Measurements from ENCODE around the gene TLN1. TPM values are rescaled to one million over a fixed set of nuclear protein-coding genes. Genes with fewer than 3 reads are reported as not detected.
A peak's percentile ranks its signal among the peaks of the same experiment; 100 is the strongest.

Gene TLN1
- total RNA-seq, 4 donors from 2014 or later: 101 to 176 (median 155) TPM

DNA sequence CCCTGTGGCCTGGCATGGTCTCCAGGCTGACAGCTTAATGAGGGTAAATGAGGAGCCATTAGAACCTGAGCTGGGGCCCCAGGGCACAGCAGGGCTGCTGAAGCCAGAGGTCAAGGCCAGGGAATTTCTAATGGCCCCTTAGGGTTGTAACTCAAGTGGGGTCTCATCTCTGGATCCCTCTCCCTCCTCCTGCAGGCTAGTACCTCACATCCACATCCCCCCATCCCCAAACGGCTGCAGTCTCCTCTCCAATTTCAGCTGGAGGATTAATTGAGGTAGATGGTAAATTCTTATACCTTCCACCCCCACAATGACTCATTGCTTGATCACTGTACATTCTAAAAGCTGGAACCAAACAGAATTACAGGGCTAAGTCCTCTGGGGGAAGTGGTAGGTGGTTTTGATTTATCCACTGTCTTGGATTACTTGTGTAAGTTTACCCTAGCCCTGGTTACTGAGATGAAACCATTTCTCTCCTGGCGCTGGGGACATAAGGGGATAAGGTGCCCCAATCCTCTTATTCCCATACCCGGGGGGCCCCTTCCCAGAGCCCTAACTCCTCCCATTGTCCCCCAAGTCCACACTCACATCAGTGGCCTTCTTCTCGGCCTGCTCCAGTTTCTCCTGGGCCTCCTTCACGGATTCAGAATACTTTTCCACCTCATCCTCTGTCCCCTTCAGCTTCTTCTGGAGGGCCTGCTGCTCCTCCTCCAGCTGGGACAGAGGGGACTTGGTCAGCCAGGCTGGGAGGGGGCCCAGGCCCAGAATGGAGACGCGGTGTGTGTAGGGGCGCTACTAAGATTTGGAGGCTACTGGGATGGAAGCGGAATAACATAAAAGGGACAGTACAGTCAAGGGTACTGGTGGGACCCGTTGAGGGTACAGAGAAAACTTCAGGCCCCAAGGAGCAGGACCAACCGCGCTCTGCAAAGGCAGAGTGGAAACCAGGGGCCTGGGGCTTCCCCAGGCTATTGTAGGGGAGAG, 43.1 kb downstream of the TLN1 start:
- peak overlapping the region; percentile 13 for H3K4me3 ChIP-seq (ENCODE audit: low read depth, poor library complexity, severe bottlenecking)
- no peak for DNase-seq (ENCODE audit: low spot score in 2 of 2)
- intact Hi-C loops (cut with DNase I; ENCODE audit: low total_unique reads): no loop called here
- TF ChIP-seq POLR2A (IDR thresholded peaks at IDR 0.05): no peak
- TF ChIP-seq, protein P1, sequence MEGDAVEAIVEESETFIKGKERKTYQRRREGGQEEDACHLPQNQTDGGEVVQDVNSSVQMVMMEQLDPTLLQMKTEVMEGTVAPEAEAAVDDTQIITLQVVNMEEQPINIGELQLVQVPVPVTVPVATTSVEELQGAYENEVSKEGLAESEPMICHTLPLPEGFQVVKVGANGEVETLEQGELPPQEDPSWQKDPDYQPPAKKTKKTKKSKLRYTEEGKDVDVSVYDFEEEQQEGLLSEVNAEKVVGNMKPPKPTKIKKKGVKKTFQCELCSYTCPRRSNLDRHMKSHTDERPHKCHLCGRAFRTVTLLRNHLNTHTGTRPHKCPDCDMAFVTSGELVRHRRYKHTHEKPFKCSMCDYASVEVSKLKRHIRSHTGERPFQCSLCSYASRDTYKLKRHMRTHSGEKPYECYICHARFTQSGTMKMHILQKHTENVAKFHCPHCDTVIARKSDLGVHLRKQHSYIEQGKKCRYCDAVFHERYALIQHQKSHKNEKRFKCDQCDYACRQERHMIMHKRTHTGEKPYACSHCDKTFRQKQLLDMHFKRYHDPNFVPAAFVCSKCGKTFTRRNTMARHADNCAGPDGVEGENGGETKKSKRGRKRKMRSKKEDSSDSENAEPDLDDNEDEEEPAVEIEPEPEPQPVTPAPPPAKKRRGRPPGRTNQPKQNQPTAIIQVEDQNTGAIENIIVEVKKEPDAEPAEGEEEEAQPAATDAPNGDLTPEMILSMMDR (IDR thresholded peaks at IDR 0.05): no peak
- 62 to 72% methylated on average over 12 of the region's 12 CpGs for WGBS, 2 donors

DNA sequence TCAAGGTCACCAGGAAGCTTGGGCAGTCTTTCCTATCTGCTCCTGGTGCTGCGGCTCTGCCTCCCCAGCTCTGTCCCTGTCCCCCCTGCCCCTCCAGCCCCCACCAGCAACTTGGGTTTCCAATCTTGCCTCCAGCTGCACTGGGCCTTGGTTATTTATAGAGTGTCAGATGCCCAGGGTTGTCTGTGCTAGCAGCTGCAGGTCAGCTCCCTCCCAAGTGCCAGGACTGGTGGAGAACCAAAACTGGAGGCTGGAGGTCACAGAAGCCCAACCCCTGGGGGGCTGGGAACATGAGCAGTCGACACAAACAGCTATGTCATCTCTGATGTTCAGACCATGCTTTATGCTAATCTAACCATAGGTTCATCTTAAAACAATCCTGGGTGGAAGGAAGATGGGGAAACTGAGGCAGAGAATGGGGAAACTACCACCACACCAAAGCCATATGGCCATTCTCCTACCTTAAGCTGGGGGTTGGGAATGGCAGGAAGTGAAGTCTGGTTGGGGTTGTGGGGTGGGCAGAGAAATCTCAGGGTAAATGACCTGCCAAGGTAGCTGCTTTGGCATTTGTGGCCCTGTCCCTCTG, 43.9 kb downstream of the TLN1 start:
- 77 to 80% methylated on average over 2 of the region's 2 CpGs for WGBS, 2 donors
- DNase-seq (ENCODE audit: low spot score in 2 of 2): no peak
- no peak overlapping the region for H3K4me3 ChIP-seq (ENCODE audit: low read depth, poor library complexity, severe bottlenecking)
- intact Hi-C loops (cut with DNase I; ENCODE audit: low total_unique reads): no loop called here
- TF ChIP-seq POLR2A (IDR thresholded peaks at IDR 0.05): no peak
- TF ChIP-seq, protein P1 (IDR thresholded peaks at IDR 0.05): no peak

DNA sequence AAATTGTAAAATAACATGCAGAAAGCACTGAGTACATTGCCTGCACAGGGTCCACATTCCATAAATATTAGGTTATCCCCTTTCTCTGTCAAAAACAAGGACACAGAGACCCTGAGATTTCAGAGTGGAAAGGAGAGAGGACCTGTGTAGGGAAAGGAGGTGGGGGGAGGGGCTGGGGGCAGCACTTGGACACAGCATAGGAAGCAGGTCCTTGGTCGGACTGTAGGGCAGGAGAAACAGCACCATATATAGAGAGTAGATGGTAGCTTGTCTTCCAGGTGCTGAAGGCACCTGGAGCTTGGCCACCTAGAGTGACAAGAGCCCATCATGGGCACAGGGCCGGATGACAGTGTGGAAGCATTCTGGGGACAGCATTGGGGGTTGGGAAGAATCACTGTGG, 44.7 kb downstream of the TLN1 start:
- no peak for DNase-seq (ENCODE audit: low spot score in 2 of 2)
- TF ChIP-seq, protein P1 (IDR thresholded peaks at IDR 0.05): no peak
- TF ChIP-seq POLR2A (IDR thresholded peaks at IDR 0.05): no peak
- H3K4me3 ChIP-seq (ENCODE audit: low read depth, poor library complexity, severe bottlenecking): no peak overlapping the region
- 69 to 83% methylated on average over 2 of the region's 2 CpGs for whole genome bisulfite sequencing, 2 donors
- intact Hi-C loops (cut with DNase I; ENCODE audit: low total_unique reads): no loop called here

DNA sequence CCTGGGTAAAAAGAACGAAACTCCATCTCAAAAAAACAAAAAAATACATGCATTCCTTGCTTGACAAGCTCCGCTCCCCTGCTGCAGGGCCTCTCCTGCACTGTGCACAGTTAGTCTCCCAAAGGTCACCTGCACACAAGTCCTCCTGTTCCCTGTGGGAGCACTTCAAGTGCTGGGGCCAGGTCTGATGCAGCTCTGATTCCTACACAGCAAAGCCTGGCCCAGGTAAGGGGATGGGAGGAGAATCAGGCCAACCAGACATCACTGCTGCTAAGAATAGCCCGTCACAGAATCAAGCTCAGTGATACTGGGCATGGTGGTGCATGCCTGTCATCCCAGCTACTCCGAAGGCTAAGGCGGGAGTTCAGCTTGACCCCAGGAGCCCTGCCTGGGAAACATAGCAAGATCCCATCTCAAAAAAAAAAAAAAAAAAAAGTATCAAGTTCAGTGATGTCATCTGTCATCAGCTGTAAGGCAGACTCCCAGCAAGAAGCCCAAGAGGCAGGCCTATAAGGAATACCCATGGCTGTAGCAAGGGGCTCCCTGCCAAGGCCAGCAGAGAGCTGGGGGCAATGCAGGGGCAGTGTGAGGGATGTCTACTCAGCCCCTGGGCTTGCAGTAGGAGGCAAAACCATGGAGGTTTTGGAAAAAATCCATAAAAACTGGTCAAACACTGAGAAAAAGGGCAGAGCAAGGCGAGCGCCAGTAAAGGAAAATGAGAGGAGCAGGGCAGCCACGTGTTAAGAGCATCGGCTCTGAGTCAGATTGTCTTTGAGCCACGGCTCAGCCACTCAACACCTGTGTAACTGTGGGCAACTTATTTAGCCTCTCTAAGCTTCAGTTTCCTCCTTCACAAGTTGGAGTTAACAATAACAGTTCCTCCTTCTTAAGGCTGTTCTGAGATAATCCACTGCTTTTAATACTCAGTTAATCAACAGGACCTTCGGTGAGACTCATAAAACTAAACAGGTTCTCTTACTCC, 45.5 kb downstream of the TLN1 start:
- DNase-seq (ENCODE audit: low spot score in 2 of 2): no peak
- TF ChIP-seq, protein P1 (IDR thresholded peaks at IDR 0.05): no peak
- no peak for TF ChIP-seq POLR2A (IDR thresholded peaks at IDR 0.05)

DNA sequence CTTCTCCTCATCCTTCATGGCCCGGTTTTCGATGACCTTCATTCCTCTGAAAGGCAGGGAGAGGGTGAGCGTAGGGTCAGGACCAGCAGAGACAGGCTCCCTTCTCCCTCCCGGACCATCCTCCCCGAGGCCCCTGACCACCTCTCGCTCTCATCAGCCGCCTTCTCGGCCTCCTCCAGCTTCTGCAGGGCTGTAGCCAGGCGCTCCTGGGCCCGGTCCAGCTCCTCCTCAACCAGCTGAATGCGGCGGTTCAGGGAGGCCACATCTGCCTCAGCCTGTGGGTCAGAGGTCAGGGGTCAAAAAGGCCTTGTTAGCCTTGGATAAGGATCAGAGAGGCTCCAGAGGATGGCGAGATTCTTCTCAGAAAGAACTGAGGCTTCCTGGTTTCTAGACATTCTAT, 46.5 kb downstream of the TLN1 start:
- TF ChIP-seq POLR2A (IDR thresholded peaks at IDR 0.05): no peak
- TF ChIP-seq, protein P1 (IDR thresholded peaks at IDR 0.05): no peak
- 83 to 86% methylated on average over 13 of the region's 13 CpGs for WGBS, 2 donors
- no peak for DNase-seq (ENCODE audit: low spot score in 2 of 2)
- intact Hi-C loops (cut with DNase I; ENCODE audit: low total_unique reads): no loop called here
- no peak overlapping the region for H3K4me3 ChIP-seq (ENCODE audit: low read depth, poor library complexity, severe bottlenecking)

More for the DNA sequence above, 45.5 kb downstream of the TLN1 start:
- whole genome bisulfite sequencing, 2 donors: 59 to 61% methylated on average over 11 of the region's 11 CpGs
- no peak overlapping the region for H3K4me3 ChIP-seq (ENCODE audit: low read depth, poor library complexity, severe bottlenecking)
- intact Hi-C loops (cut with DNase I; ENCODE audit: low total_unique reads): no loop called here
